Activated naive CD4-positive, alpha-beta T cell (primary cell): ENCODE results near the gene PHF11.

Experiments used
- DNase-seq, 4 experiments: peaks; one replicate each; lab custom pipeline; 2025; lab: John Stamatoyannopoulos, UW

PHF11 gene

GRCh38 chr13:49498206-49498605 lies 2.5 kb downstream of the PHF11 start:
- no peak for DNase-seq

- no peak for DNase-seq
Observed at GRCh38 chr13:49499889-49500660, 4.3 kb downstream of the PHF11 start.

GRCh38 chr13:49502954-49503353 lies 7.2 kb downstream of the PHF11 start:
- no peak for DNase-seq

- DNase-seq = no peak
Observed at GRCh38 chr13:49503951-49504350, 8.2 kb downstream of the PHF11 start.

GRCh38 chr13:49512578-49512977 lies 16.8 kb downstream of the PHF11 start:
- no peak for DNase-seq

- DNase-seq = no peak
Observed at GRCh38 chr13:49516467-49516866, 20.7 kb downstream of the PHF11 start.

- DNase-seq = no peak
Observed at GRCh38 chr13:49517461-49517860, 21.7 kb downstream of the PHF11 start.

GRCh38 chr13:49521224-49521623 lies 25.5 kb downstream of the PHF11 start:
- no peak for DNase-seq

GRCh38 chr13:49524740-49525501 lies 29.2 kb downstream of the PHF11 start:
- no peak for DNase-seq

GRCh38 chr13:49527123-49527522 lies 31.4 kb downstream of the PHF11 start:
- no peak for DNase-seq

- no peak for DNase-seq
Observed at GRCh38 chr13:49528161-49528560, 32.4 kb downstream of the PHF11 start.

GRCh38 chr13:49530457-49530856 lies 34.7 kb downstream of the PHF11 start:
- no peak for DNase-seq

GRCh38 chr13:49532593-49532992 lies 36.8 kb downstream of the PHF11 start:
- no peak for DNase-seq

GRCh38 chr13:49533011-49533410 lies 37.3 kb downstream of the PHF11 start:
- DNase-seq = no peak

GRCh38 chr13:49533591-49534269 lies 38.0 kb downstream of the PHF11 start:
- no peak for DNase-seq

- no peak for DNase-seq
Observed at GRCh38 chr13:49536144-49536873, 40.6 kb downstream of the PHF11 start.

- DNase-seq = no peak
Observed at GRCh38 chr13:49538404-49538803, 42.7 kb downstream of the PHF11 start.

- no peak for DNase-seq
Observed at GRCh38 chr13:49539313-49539712, 43.6 kb downstream of the PHF11 start.

GRCh38 chr13:49539746-49540145 lies 44.0 kb downstream of the PHF11 start:
- DNase-seq = no peak

GRCh38 chr13:49540552-49540951 lies 44.8 kb downstream of the PHF11 start:
- DNase-seq = no peak

GRCh38 chr13:49543656-49544055 lies 47.9 kb downstream of the PHF11 start:
- DNase-seq = no peak

- no peak for DNase-seq
Observed at GRCh38 chr13:49545661-49546060, 49.9 kb downstream of the PHF11 start.
